C4-2B (cell line): ENCODE measurements around the gene DPYSL5.

Source experiments
- CTCF ChIP-seq: fragments of 450-650 bp; conservative IDR thresholded peaks from 2 replicates; pipeline ENCODE4 v1.5.1; 2017; ENCODE audit warnings: mild to moderate bottlenecking
- ZFX ChIP-seq: fragments of 450-650 bp; IDR thresholded peaks from 2 replicates; pipeline ENCODE4 v1.6.1; 2017

GRCh38 chr2:26845021-26845420 is 2.9 kb upstream of the DPYSL5 start:
- TF ChIP-seq CTCF (no peak), ZFX (no peak)
